GM12801 (cell line): ENCODE measurements around the gene PTPRG.

ENCODE experiments used
- CTCF ChIP-seq: IDR thresholded peaks from one replicate; pipeline ENCODE4 v1.5.1; 2011; ENCODE audit warnings: control low read depth; ENCODE audit not compliant: insufficient read length; ENCODE audit errors: extremely low read depth

Gene PTPRG

GRCh38 chr3:62019906-62020305 is 458.5 kb downstream of the PTPRG start:
- TF ChIP-seq CTCF = no peak

- TF ChIP-seq CTCF = no peak
These were observed 459.3 kb downstream of the PTPRG start for GRCh38 chr3:62020706-62021105.

- no peak for TF ChIP-seq CTCF
These were observed 460.9 kb downstream of the PTPRG start for GRCh38 chr3:62022312-62022711.

GRCh38 chr3:62024882-62025281 is 463.5 kb downstream of the PTPRG start:
- TF ChIP-seq CTCF = no peak

- TF ChIP-seq CTCF = no peak
These were observed 464.5 kb downstream of the PTPRG start for GRCh38 chr3:62025913-62026312.

GRCh38 chr3:62027241-62027640 is 465.9 kb downstream of the PTPRG start:
- TF ChIP-seq CTCF = no peak

- no peak for TF ChIP-seq CTCF
These were observed 466.4 kb downstream of the PTPRG start for GRCh38 chr3:62027796-62028195.

- no peak for TF ChIP-seq CTCF
These were observed 466.9 kb downstream of the PTPRG start for GRCh38 chr3:62028236-62028635.
